ENCODE measurements around the gene MYO1A.

The MYO1A gene

DNA sequence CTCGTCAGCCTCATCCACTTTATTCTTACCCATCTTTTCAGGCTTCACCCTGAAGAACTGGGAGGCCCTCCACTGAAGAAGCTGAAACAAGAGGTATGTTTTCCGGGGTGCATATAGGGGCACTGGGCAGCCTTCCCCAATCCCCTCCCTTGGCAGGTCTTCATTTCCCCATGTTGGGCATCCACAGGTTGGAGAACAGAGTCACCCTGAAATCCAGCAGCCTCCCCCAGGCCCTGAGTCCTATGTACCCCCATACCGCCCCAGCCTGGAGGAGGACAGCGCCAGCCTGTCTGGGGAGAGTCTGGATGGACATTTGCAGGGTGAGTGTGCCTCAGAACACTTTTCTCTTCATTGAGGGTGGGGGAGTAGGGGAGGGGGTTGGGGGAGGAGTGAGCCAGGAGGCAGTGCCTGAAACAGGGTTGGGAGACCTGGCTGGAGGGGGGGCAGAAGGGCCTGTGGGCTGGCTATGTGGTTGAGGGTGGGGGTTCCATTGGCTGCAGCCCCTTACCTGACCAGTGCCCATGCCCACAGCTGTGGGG lies 43.0 kb upstream of the MYO1A start:
- Histone ChIP-seq H3K4me3 (ENCODE audit: low read depth in 1 of 2, low read length in 2 of 2) (no peak overlapping the region), H3K27me3 (ENCODE audit: insufficient read depth, low read length, poor library complexity) (no peaks in the 10 kb centered on the region), H3K4me1 (ENCODE audit: insufficient read depth, low read length) (peaks cover 21% of the 10 kb centered on the region), H3K9me3 (ENCODE audit: insufficient read depth, low read length, severe bottlenecking) (no peaks in the 10 kb centered on the region), H3K4me2 (ENCODE audit: insufficient read depth, low read length) (no peak overlapping the region), H3K9ac (ENCODE audit: low read depth, low read length) (no peak overlapping the region), H4K20me1 (ENCODE audit: insufficient read depth, low read length) (peaks cover 16% of the 10 kb centered on the region), H3K79me2 (ENCODE audit: insufficient read depth, low read length) (peaks cover 11% of the 10 kb centered on the region), H2AFZ (ENCODE audit: low read depth, low read length) (no peak overlapping the region), H3K36me3 (ENCODE audit: insufficient read depth, low read length) (peaks cover 60% of the 10 kb centered on the region), H3K27ac (ENCODE audit: low read length) (no peak overlapping the region)
- ATAC-seq (ENCODE audit: insufficient read depth, low read depth) = no peak
- TF ChIP-seq, protein P1, sequence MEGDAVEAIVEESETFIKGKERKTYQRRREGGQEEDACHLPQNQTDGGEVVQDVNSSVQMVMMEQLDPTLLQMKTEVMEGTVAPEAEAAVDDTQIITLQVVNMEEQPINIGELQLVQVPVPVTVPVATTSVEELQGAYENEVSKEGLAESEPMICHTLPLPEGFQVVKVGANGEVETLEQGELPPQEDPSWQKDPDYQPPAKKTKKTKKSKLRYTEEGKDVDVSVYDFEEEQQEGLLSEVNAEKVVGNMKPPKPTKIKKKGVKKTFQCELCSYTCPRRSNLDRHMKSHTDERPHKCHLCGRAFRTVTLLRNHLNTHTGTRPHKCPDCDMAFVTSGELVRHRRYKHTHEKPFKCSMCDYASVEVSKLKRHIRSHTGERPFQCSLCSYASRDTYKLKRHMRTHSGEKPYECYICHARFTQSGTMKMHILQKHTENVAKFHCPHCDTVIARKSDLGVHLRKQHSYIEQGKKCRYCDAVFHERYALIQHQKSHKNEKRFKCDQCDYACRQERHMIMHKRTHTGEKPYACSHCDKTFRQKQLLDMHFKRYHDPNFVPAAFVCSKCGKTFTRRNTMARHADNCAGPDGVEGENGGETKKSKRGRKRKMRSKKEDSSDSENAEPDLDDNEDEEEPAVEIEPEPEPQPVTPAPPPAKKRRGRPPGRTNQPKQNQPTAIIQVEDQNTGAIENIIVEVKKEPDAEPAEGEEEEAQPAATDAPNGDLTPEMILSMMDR (IDR thresholded peaks at IDR 0.05; ENCODE audit: borderline replicate concordance, extremely low read depth, low read length, poor library complexity, severe bottlenecking) = no peak
- TF ChIP-seq EZH2 (IDR thresholded peaks at IDR 0.05; ENCODE audit: borderline replicate concordance, low read depth, low read length, severe bottlenecking) = no peak
- DNase-seq = no peak

DNA sequence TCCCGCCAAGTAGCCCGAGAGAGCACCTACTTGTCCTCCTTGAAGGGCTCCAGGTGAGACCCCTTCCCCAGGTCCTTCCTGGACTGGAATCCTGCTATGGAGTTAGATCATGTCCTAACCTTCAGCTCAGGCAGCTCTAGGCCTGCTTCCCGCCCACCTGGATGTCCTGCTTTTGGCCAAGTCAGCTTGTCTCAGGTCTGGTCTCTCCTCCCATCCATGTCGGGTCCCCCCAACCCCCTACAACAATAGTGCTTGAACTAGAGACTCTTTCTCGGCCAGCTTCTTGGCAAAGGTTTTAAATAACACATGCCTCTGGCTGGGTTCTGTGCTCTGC lies 42.6 kb upstream of the MYO1A start:
- H3K4me1 ChIP-seq (ENCODE audit: insufficient read depth, low read length) = peaks cover 22% of the 10 kb centered on the region
- peaks cover 16% of the 10 kb centered on the region for H4K20me1 ChIP-seq (ENCODE audit: insufficient read depth, low read length)
- H3K9ac ChIP-seq (ENCODE audit: low read depth, low read length) = no peak overlapping the region
- no peak for TF ChIP-seq EZH2 (IDR thresholded peaks at IDR 0.05; ENCODE audit: borderline replicate concordance, low read depth, low read length, severe bottlenecking)
- TF ChIP-seq, protein P1 (IDR thresholded peaks at IDR 0.05; ENCODE audit: borderline replicate concordance, extremely low read depth, low read length, poor library complexity, severe bottlenecking) = no peak
- no peak for DNase-seq
- no peak overlapping the region for H3K27ac ChIP-seq (ENCODE audit: low read length)
- H3K9me3 ChIP-seq (ENCODE audit: insufficient read depth, low read length, severe bottlenecking) = no peaks in the 10 kb centered on the region
- ATAC-seq (ENCODE audit: insufficient read depth, low read depth) = no peak
- H3K79me2 ChIP-seq (ENCODE audit: insufficient read depth, low read length) = peaks cover 11% of the 10 kb centered on the region
- no peak overlapping the region for H2AFZ ChIP-seq (ENCODE audit: low read depth, low read length)
- no peak overlapping the region for H3K4me2 ChIP-seq (ENCODE audit: insufficient read depth, low read length)
- peaks cover 59% of the 10 kb centered on the region for H3K36me3 ChIP-seq (ENCODE audit: insufficient read depth, low read length)
- H3K27me3 ChIP-seq (ENCODE audit: insufficient read depth, low read length, poor library complexity) = no peaks in the 10 kb centered on the region
- no peak overlapping the region for H3K4me3 ChIP-seq (ENCODE audit: low read depth in 1 of 2, low read length in 2 of 2)

DNA sequence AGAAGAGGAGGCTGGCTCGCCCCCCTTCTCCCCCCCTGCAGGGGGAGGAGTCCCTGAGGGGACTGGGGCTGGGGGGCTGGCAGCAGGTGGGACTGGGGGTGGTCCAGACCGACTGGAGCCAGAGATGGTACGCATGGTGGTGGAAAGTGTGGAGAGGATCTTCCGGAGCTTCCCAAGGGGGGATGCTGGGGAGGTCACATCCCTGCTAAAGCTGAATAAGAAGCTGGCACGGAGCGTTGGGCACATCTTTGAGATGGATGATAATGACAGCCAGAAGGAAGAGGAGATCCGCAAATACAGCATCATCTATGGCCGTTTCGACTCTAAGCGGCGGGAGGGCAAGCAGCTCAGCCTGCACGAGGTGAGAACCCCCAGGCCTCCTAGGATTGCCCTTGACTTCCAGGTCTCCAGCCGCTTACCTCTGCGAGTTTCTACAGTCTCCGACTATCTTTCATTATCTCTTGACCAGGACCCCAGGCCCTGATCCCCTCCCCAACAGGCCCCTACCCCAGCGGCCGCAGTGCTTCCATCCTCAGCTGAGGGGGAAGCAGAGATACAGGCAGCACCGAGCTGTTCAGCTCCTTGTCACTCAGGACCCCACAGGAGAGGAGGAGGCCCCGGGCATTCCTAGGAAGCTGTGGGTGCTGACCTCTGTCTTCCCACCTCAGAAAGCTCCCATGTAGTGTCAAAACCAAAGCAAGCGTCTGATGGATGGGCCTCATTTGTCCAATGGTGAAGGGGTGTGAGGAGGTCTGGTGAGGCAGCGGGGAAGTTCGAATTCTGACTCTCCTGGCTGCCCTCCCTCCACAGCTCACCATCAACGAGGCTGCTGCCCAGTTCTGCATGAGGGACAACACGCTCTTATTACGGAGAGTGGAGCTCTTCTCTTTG lies 42.0 kb upstream of the MYO1A start:
- TF ChIP-seq, protein P1 (IDR thresholded peaks at IDR 0.05; ENCODE audit: borderline replicate concordance, extremely low read depth, low read length, poor library complexity, severe bottlenecking) = no peak
- no peak for TF ChIP-seq EZH2 (IDR thresholded peaks at IDR 0.05; ENCODE audit: borderline replicate concordance, low read depth, low read length, severe bottlenecking)
- no peak overlapping the region for H3K4me2 ChIP-seq (ENCODE audit: insufficient read depth, low read length)
- DNase-seq = no peak
- peaks cover 11% of the 10 kb centered on the region for H3K79me2 ChIP-seq (ENCODE audit: insufficient read depth, low read length)
- peaks cover 16% of the 10 kb centered on the region for H4K20me1 ChIP-seq (ENCODE audit: insufficient read depth, low read length)
- H3K9ac ChIP-seq (ENCODE audit: low read depth, low read length) = no peak overlapping the region
- no peak overlapping the region for H3K27ac ChIP-seq (ENCODE audit: low read length)
- no peak overlapping the region for H2AFZ ChIP-seq (ENCODE audit: low read depth, low read length)
- H3K4me3 ChIP-seq (ENCODE audit: low read depth in 1 of 2, low read length in 2 of 2) = no peak overlapping the region
- no peak for ATAC-seq (ENCODE audit: insufficient read depth, low read depth)
- no peaks in the 10 kb centered on the region for H3K27me3 ChIP-seq (ENCODE audit: insufficient read depth, low read length, poor library complexity)
- peaks cover 22% of the 10 kb centered on the region for H3K4me1 ChIP-seq (ENCODE audit: insufficient read depth, low read length)
- H3K9me3 ChIP-seq (ENCODE audit: insufficient read depth, low read length, severe bottlenecking) = no peaks in the 10 kb centered on the region
- H3K36me3 ChIP-seq (ENCODE audit: insufficient read depth, low read length) = peaks cover 53% of the 10 kb centered on the region

Measured in DND-41 (cell line).